ENCODE data around the gene PTPRO. TPM values are rescaled to one million over a fixed set of nuclear protein-coding genes. Genes with fewer than 3 reads are reported as not detected.

The PTPRO gene
- total RNA-seq, 1 donor = under 0.01 TPM

DNA sequence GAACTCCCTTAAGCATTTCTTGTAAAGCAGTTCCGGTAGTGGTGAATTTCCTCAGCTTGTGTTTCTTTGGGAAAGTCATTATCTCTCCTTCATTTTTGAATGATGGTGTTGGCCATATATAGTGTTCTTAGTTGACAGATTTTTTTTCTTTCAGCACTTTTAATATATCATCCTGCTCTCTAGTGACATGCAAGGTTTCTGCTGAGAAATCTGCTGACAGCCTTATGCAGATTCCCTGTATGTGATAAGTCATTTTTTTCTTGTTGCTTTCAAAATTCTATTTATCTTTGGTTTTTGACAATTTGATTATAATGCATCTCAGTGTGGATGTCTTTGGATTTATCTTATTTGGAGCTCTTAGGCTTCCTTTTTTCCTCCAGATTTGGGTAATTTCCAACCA lies 135.7 kb downstream of the PTPRO start:
- Histone ChIP-seq H3K79me2 (ENCODE audit: insufficient read depth, low read length) (no peaks in the 10 kb centered on the region), H4K20me1 (ENCODE audit: insufficient read depth, low read length) (no peaks in the 10 kb centered on the region), H3K4me3 (ENCODE audit: insufficient read depth, low read length) (no peak overlapping the region), H3K36me3 (ENCODE audit: insufficient read depth, low read length) (no peaks in the 10 kb centered on the region), H3K27me3 (ENCODE audit: insufficient read depth, low read length) (no peaks in the 10 kb centered on the region), H2AFZ (ENCODE audit: low read length) (no peak overlapping the region), H3K4me2 (ENCODE audit: insufficient read depth, low read length) (no peak overlapping the region), H3K4me1 (ENCODE audit: insufficient read depth, low read length) (no peaks in the 10 kb centered on the region), H3K9me3 (ENCODE audit: low read depth, low read length) (no peaks in the 10 kb centered on the region), H3K27ac (ENCODE audit: low read depth, low read length) (no peak overlapping the region)
- DNase-seq (ENCODE audit: insufficient read length, low spot score, missing footprints) = no peak
- no peak for TF ChIP-seq CTCF (IDR thresholded peaks at IDR 0.05; ENCODE audit: extremely low read depth, low read depth, low read length)

- no peak for TF ChIP-seq CTCF (IDR thresholded peaks at IDR 0.05; ENCODE audit: extremely low read depth, low read depth, low read length)
- H3K36me3 ChIP-seq (ENCODE audit: insufficient read depth, low read length) = no peaks in the 10 kb centered on the region
- H3K4me3 ChIP-seq (ENCODE audit: insufficient read depth, low read length) = no peak overlapping the region
- H4K20me1 ChIP-seq (ENCODE audit: insufficient read depth, low read length) = no peaks in the 10 kb centered on the region
- no peak overlapping the region for H2AFZ ChIP-seq (ENCODE audit: low read length)
- no peak overlapping the region for H3K4me2 ChIP-seq (ENCODE audit: insufficient read depth, low read length)
- H3K9me3 ChIP-seq (ENCODE audit: low read depth, low read length) = no peaks in the 10 kb centered on the region
- H3K27ac ChIP-seq (ENCODE audit: low read depth, low read length) = no peak overlapping the region
- no peak for DNase-seq (ENCODE audit: insufficient read length, low spot score, missing footprints)
- H3K79me2 ChIP-seq (ENCODE audit: insufficient read depth, low read length) = no peaks in the 10 kb centered on the region
- no peaks in the 10 kb centered on the region for H3K4me1 ChIP-seq (ENCODE audit: insufficient read depth, low read length)
- no peaks in the 10 kb centered on the region for H3K27me3 ChIP-seq (ENCODE audit: insufficient read depth, low read length)
Measured at GRCh38 chr12:15468911-15469310, 146.6 kb downstream of the PTPRO start.

- no peak overlapping the region for H2AFZ ChIP-seq (ENCODE audit: low read length)
- H3K4me3 ChIP-seq (ENCODE audit: insufficient read depth, low read length) = no peak overlapping the region
- H4K20me1 ChIP-seq (ENCODE audit: insufficient read depth, low read length) = no peaks in the 10 kb centered on the region
- H3K9me3 ChIP-seq (ENCODE audit: low read depth, low read length) = no peaks in the 10 kb centered on the region
- no peak for DNase-seq (ENCODE audit: insufficient read length, low spot score, missing footprints)
- no peak overlapping the region for H3K4me2 ChIP-seq (ENCODE audit: insufficient read depth, low read length)
- H3K27me3 ChIP-seq (ENCODE audit: insufficient read depth, low read length) = no peaks in the 10 kb centered on the region
- no peaks in the 10 kb centered on the region for H3K79me2 ChIP-seq (ENCODE audit: insufficient read depth, low read length)
- no peaks in the 10 kb centered on the region for H3K4me1 ChIP-seq (ENCODE audit: insufficient read depth, low read length)
- no peak for TF ChIP-seq CTCF (IDR thresholded peaks at IDR 0.05; ENCODE audit: extremely low read depth, low read depth, low read length)
- no peaks in the 10 kb centered on the region for H3K36me3 ChIP-seq (ENCODE audit: insufficient read depth, low read length)
- no peak overlapping the region for H3K27ac ChIP-seq (ENCODE audit: low read depth, low read length)
Measured at GRCh38 chr12:15469356-15469755, 147.0 kb downstream of the PTPRO start.

DNA sequence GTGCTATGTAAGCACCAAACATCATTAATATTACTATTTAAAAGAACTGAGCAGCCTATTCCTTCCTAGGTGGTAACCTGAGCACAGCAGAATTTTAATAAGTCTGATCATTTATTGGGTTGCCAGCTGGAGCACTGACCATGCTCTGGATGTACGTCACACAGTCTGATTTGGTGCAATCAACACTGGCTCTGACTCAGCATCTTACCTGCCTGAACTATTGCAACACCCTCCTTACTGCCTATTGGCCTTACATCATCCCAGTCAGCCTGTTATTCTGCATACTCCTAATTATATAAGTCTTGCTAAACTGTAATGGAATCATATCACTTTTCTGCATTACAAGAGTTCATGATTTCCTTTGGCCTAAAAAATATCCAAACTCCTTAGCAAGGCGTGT lies 149.7 kb downstream of the PTPRO start:
- DNase-seq (ENCODE audit: insufficient read length, low spot score, missing footprints) = no peak
- no peak overlapping the region for H3K4me2 ChIP-seq (ENCODE audit: insufficient read depth, low read length)
- H3K79me2 ChIP-seq (ENCODE audit: insufficient read depth, low read length) = no peaks in the 10 kb centered on the region
- H3K36me3 ChIP-seq (ENCODE audit: insufficient read depth, low read length) = no peaks in the 10 kb centered on the region
- H3K27ac ChIP-seq (ENCODE audit: low read depth, low read length) = no peak overlapping the region
- no peaks in the 10 kb centered on the region for H3K4me1 ChIP-seq (ENCODE audit: insufficient read depth, low read length)
- H3K9me3 ChIP-seq (ENCODE audit: low read depth, low read length) = no peaks in the 10 kb centered on the region
- H4K20me1 ChIP-seq (ENCODE audit: insufficient read depth, low read length) = no peaks in the 10 kb centered on the region
- H2AFZ ChIP-seq (ENCODE audit: low read length) = no peak overlapping the region
- H3K27me3 ChIP-seq (ENCODE audit: insufficient read depth, low read length) = no peaks in the 10 kb centered on the region
- H3K4me3 ChIP-seq (ENCODE audit: insufficient read depth, low read length) = no peak overlapping the region
- no peak for TF ChIP-seq CTCF (IDR thresholded peaks at IDR 0.05; ENCODE audit: extremely low read depth, low read depth, low read length)
